ENCODE measurements around the gene NCK1.
A peak's percentile ranks its signal among the peaks of the same experiment; 100 is the strongest.

The NCK1 gene

DNA sequence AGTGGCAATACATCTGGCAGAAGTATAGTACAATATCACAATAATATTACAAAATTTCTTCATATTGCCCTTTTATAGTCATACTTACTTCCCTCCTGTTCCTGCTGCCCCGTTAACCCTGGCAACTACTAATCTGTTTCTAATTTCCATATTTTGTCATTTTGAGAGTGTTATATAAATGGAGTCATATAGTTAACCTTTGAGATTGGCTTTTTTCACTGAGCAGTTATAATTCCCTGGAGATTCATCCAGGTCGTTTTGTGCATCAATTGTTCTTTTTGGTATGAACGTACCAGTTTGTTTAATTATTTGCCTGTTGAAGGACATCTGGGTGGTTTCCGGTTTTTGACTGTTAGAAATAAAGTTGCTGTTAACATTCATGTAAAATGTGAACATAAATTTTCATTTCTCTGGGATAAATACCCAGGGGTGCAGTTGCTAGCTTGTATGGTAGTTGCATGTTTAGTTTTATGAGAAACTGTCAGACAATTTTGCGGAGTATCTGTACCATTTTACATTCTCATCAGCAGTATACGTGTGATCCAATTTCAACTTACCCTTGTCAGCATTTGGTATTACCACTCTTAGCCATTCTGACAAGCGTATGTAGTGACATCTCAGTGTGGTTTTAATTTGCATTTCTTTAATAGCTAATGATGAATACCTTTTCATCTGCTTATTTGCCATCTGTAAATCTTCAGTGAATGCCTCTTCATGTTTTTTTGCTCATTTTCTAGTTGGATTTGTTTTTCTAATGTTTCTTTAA, 63.6 kb downstream of the NCK1 start:
- TF ChIP-seq, protein P1, sequence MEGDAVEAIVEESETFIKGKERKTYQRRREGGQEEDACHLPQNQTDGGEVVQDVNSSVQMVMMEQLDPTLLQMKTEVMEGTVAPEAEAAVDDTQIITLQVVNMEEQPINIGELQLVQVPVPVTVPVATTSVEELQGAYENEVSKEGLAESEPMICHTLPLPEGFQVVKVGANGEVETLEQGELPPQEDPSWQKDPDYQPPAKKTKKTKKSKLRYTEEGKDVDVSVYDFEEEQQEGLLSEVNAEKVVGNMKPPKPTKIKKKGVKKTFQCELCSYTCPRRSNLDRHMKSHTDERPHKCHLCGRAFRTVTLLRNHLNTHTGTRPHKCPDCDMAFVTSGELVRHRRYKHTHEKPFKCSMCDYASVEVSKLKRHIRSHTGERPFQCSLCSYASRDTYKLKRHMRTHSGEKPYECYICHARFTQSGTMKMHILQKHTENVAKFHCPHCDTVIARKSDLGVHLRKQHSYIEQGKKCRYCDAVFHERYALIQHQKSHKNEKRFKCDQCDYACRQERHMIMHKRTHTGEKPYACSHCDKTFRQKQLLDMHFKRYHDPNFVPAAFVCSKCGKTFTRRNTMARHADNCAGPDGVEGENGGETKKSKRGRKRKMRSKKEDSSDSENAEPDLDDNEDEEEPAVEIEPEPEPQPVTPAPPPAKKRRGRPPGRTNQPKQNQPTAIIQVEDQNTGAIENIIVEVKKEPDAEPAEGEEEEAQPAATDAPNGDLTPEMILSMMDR (conservative IDR thresholded peaks at IDR 0.05; ENCODE audit: low read depth, low read length) = no peak
- DNase-seq (ENCODE audit: low read depth) = no peak
- no peak overlapping the region for H3K4me3 ChIP-seq (ENCODE audit: low read depth, low read length)

DNA sequence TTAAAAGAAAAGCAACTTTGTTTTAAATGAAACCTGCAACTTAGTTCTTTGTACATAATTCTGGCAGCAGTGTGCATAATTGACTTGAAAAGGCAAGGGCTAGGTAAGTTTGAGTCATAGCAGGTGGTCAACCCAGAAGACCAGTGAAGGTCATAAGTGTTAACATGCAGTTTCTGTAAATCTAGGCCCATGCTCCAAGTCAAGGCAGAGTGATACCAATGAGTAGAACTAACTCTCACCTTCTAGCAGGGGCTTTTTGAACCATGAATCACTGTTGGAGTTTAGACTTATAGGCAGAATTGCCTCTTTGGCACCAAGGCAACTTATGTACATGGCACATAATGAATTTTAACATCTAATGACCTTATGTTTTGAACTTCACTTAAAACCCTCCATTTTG, 66.2 kb downstream of the NCK1 start:
- no peak overlapping the region for H3K4me3 ChIP-seq (ENCODE audit: low read depth, low read length)
- DNase-seq (ENCODE audit: low read depth) = no peak
- TF ChIP-seq, protein P1 (conservative IDR thresholded peaks at IDR 0.05; ENCODE audit: low read depth, low read length) = no peak

DNA sequence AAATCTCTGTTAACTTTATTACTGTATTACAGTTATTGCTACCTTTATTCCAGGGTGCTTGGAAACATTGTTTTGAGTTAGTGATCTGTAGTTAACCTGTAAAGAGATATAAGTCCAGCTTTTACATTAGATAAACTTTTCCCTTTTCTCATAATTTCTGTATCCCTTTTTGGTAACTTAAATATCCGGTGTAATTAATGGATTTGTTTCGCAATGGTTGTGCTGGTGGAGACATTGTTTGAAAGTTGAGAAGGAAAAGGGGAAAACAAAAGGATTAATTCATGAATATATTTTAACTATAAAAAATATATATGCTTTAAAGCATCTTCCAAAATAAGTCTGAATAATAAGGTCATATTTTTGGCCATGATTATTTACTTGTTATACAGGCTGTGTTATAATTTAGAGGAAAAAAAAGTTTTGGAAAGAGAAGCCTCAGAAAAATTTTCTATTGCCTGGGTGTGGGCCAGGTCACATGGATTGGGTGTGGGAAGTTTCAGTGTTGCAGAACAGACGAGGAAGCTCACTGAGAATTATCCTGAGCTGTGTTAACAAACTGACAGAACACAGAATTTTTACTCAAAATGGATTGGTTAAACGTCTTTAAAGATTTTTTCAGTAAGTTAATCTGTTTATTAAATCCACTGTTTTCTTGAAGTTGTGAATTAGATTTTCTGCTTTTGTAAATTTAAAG, 68.1 kb downstream of the NCK1 start:
- no peak overlapping the region for H3K4me3 ChIP-seq (ENCODE audit: low read depth, low read length)
- TF ChIP-seq, protein P1 (conservative IDR thresholded peaks at IDR 0.05; ENCODE audit: low read depth, low read length) = no peak
- peak; percentile 67 for DNase-seq (ENCODE audit: low read depth)

DNA sequence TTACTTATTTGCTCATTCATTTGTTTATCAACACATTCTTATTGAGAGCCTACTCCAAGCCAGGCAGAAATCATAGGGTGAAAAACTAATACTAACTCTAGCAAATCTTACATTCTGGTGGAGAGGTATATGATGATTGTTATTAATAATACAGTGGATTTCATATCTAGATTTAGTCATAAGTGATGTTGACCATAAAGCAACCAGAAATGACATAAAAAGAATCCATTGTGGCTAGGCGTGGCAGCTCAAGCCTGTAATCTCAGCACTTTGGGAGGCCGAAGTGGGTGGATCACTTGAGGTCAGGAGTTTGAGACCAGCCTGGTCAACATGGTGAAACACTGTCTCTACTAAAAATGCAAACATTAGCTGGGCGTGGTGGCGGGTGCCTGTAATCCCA, 69.6 kb downstream of the NCK1 start:
- TF ChIP-seq, protein P1 (conservative IDR thresholded peaks at IDR 0.05; ENCODE audit: low read depth, low read length) = no peak
- no peak for DNase-seq (ENCODE audit: low read depth)
- no peak overlapping the region for H3K4me3 ChIP-seq (ENCODE audit: low read depth, low read length)

DNA sequence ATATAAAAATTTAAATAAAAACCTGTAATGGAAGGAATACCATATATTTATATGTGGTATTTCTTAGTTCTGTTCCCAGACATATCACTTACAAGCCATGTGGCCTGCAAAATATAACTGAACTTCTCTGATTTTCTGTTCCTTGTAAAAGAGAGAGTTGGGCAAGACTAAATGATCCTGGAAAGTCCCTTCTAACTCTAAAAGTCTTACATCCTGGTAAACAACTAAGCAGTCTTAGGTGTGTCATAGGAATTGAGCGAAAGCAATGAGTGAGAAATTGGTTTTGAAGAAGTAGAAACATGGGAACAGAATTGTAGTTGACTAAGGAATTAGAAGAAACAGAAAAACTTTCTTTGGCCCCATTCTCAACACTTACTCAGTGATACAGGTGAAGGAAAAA, 70.5 kb downstream of the NCK1 start:
- DNase-seq (ENCODE audit: low read depth) = peak; percentile 74
- no peak overlapping the region for H3K4me3 ChIP-seq (ENCODE audit: low read depth, low read length)
- TF ChIP-seq, protein P1 (conservative IDR thresholded peaks at IDR 0.05; ENCODE audit: low read depth, low read length) = no peak

DNA sequence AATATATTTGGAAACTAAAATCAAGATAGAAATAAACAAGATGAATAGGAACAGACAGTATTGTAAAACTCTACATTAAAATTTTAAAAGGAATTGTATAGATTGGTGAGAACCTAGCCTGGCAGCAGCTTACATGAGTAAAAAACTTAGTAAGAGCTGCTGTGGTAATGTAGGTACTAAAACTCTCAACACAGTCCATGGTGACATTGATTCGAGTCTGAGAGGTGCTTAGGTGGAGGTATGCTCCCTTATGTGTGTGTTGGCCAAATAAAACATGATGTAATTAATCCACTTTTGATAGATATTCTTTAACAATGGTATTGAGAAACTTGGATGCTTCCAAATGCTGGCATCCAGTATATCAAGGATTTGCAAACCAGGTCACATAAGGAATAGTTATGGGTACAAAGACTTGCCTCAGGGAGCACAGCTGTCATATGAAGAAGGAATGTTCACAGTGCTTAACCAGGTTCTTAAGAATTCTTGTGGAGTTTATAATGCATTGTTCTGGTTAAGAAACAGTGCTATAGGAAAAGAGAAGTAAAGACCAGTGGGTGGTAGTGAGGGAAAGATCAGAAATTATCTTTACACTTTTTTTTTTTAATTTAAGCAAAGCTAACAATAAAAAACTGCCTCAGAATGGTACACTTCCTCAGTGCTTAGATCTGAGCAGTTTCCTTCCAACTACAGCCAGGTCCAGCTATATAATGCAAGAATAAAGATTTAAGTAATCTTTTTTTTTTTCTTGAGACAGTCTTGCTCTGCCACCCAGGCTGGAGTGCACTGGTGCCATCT, 71.2 kb downstream of the NCK1 start:
- TF ChIP-seq, protein P1 (conservative IDR thresholded peaks at IDR 0.05; ENCODE audit: low read depth, low read length) = no peak
- DNase-seq (ENCODE audit: low read depth) = no peak
- H3K4me3 ChIP-seq (ENCODE audit: low read depth, low read length) = no peak overlapping the region

Data from choroid plexus epithelial cell (primary cell).